ENCODE measurements around the gene NT5C2. TPM values are rescaled to one million over a fixed set of nuclear protein-coding genes. Genes with fewer than 3 reads are reported as not detected.
"Not testable (repeated sequence)": the region's sequence is repeated elsewhere in the genome, so short reads cannot be mapped to it uniquely, and the experiment has no call there.

Gene NT5C2
- total and polyA plus RNA-seq, 7 donors, result 37.7 to 61.5 (median 49.2) TPM

GRCh38 chr10:103188853-103189252, 4.2 kb downstream of the NT5C2 start:
- Histone ChIP-seq H3K9me3 (no peaks in the 10 kb centered on the region), H3K27ac (peak overlapping the region in 2 of 4 donors; percentile 21 to 40), H3K27me3 (no peaks in the 10 kb centered on the region), H3K4me3 (no peak overlapping the region), H3K4me1 (peaks cover 0 to 80% (median 66%) of the 10 kb centered on the region in 4 donors), H3K36me3 (no peaks in the 10 kb centered on the region)
- TF ChIP-seq, protein P1, sequence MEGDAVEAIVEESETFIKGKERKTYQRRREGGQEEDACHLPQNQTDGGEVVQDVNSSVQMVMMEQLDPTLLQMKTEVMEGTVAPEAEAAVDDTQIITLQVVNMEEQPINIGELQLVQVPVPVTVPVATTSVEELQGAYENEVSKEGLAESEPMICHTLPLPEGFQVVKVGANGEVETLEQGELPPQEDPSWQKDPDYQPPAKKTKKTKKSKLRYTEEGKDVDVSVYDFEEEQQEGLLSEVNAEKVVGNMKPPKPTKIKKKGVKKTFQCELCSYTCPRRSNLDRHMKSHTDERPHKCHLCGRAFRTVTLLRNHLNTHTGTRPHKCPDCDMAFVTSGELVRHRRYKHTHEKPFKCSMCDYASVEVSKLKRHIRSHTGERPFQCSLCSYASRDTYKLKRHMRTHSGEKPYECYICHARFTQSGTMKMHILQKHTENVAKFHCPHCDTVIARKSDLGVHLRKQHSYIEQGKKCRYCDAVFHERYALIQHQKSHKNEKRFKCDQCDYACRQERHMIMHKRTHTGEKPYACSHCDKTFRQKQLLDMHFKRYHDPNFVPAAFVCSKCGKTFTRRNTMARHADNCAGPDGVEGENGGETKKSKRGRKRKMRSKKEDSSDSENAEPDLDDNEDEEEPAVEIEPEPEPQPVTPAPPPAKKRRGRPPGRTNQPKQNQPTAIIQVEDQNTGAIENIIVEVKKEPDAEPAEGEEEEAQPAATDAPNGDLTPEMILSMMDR (IDR thresholded peaks at IDR 0.05), result no peak
- TF ChIP-seq POLR2A (IDR thresholded peaks at IDR 0.05) (no peak), EP300 (IDR thresholded peaks at IDR 0.05) (no peak), POLR2AphosphoS5 (IDR thresholded peaks at IDR 0.05) (no peak)
- WGBS, 2 donors, result 80 to 83% methylated on average over 6 of the region's 6 CpGs
- intact Hi-C loops (cut with DNase I), result no loop called here
- no peak for DNase-seq

- peaks cover 0 to under 1% (median 0%) of the 10 kb centered on the region in 4 donors for H3K36me3 ChIP-seq
- intact Hi-C loops (cut with DNase I), result no loop called here
- no peak overlapping the region for H3K4me3 ChIP-seq
- TF ChIP-seq POLR2A (IDR thresholded peaks at IDR 0.05) (no peak), POLR2AphosphoS5 (IDR thresholded peaks at IDR 0.05) (no peak), EP300 (IDR thresholded peaks at IDR 0.05) (no peak)
- TF ChIP-seq, protein P1 (IDR thresholded peaks at IDR 0.05), result no peak
- no peaks in the 10 kb centered on the region for H3K27me3 ChIP-seq
- no peak for DNase-seq
- H3K9me3 ChIP-seq, result no peaks in the 10 kb centered on the region
- H3K4me1 ChIP-seq, result peaks cover 0 to 77% (median 58%) of the 10 kb centered on the region in 4 donors
- no peak overlapping the region for H3K27ac ChIP-seq
- 52 to 59% methylated on average over 6 of the region's 6 CpGs for WGBS, 2 donors
These were observed 6.9 kb downstream of the NT5C2 start for GRCh38 chr10:103186128-103186527.

DNA sequence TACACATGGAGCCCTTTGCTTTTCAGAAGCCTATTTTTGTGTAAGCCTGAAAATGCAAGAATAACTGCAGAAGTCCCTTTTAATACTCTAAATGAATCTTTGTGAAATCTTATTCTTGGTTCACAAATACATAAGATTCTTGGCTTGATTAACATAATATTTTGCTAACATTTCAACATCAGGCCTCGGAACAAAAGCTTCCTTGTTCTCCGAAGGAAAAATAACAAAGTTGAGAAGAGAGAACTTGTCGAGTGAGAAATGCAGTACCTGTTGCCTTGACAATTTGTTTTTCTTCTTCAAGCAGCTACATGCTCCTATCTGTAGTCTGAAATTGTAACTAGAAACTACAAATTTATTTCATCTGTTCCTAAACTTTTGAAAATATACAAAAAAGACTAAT, 8.5 kb downstream of the NT5C2 start:
- no peaks in the 10 kb centered on the region for H3K9me3 ChIP-seq
- TF ChIP-seq EP300 (IDR thresholded peaks at IDR 0.05) (no peak), POLR2A (IDR thresholded peaks at IDR 0.05) (no peak), POLR2AphosphoS5 (IDR thresholded peaks at IDR 0.05) (no peak)
- TF ChIP-seq, protein P1 (IDR thresholded peaks at IDR 0.05), result no peak
- peaks cover 0 to 14% (median 5%) of the 10 kb centered on the region in 4 donors for H3K36me3 ChIP-seq
- peaks cover 0 to 70% (median 50%) of the 10 kb centered on the region in 4 donors for H3K4me1 ChIP-seq
- no peaks in the 10 kb centered on the region for H3K27me3 ChIP-seq
- 15 to 28% methylated on average over 3 of the region's 3 CpGs for WGBS, 2 donors
- intact Hi-C loops (cut with DNase I), result no loop called here
- no peak for DNase-seq
- no peak overlapping the region for H3K4me3 ChIP-seq
- H3K27ac ChIP-seq, result peak overlapping the region in 2 of 4 donors; percentile 3 to 71

- Histone ChIP-seq H3K36me3 (peaks cover 0 to 14% (median 5%) of the 10 kb centered on the region in 4 donors), H3K4me1 (peaks cover 0 to 68% (median 47%) of the 10 kb centered on the region in 4 donors), H3K27ac (peak overlapping the region in 2 of 4 donors; percentile 3 to 71)
- DNase-seq; H3K9me3 ChIP-seq; H3K27me3 ChIP-seq; H3K4me3 ChIP-seq; intact Hi-C loops (cut with DNase I): not testable (repeated sequence)
- WGBS, 2 donors, result 68 to 85% methylated on average over 12 of the region's 12 CpGs
These were observed 9.1 kb downstream of the NT5C2 start for GRCh38 chr10:103183991-103184451.

GRCh38 chr10:103181244-103181643, 11.8 kb downstream of the NT5C2 start:
- intact Hi-C loops (cut with DNase I), result no loop called here
- H3K4me1 ChIP-seq, result peaks cover 0 to 42% (median 27%) of the 10 kb centered on the region in 4 donors

More at GRCh38 chr10:103181244-103181643, 11.8 kb downstream of the NT5C2 start:
- DNase-seq, result no peak
- H3K36me3 ChIP-seq, result peaks cover 4 to 32% (median 8%) of the 10 kb centered on the region in 4 donors
- H3K9me3 ChIP-seq, result no peaks in the 10 kb centered on the region
- no peaks in the 10 kb centered on the region for H3K27me3 ChIP-seq
- TF ChIP-seq POLR2A (IDR thresholded peaks at IDR 0.05) (no peak), POLR2AphosphoS5 (IDR thresholded peaks at IDR 0.05) (no peak), EP300 (IDR thresholded peaks at IDR 0.05) (no peak)
- TF ChIP-seq, protein P1 (IDR thresholded peaks at IDR 0.05), result no peak
- WGBS, 2 donors, result 50 to 90% methylated on average over 4 of the region's 4 CpGs
- H3K4me3 ChIP-seq, result no peak overlapping the region
- no peak overlapping the region for H3K27ac ChIP-seq

Data from sigmoid colon (tissue), 7 donors.